Breast epithelium (tissue), 3 donors: ENCODE data around the gene NYNRIN.

ENCODE experiments used
- POLR2A ChIP-seq: fragments of 450-650 bp; IDR thresholded peaks from one replicate; pipeline ENCODE4 v1.6.1; 2016; ENCODE audit warnings: antibody characterized with exemption, mild to moderate bottlenecking, moderate library complexity
- TF ChIP-seq, protein P1 (sequence below), 3 donors: fragments of 450-650 bp; IDR thresholded peaks; one replicate each; pipeline ENCODE4 v1.5.1; 2016 to 2017; ENCODE audit warnings: antibody characterized with exemption in 3 of 3, mild to moderate bottlenecking in 3 of 3, moderate library complexity in 3 of 3

GRCh38 chr14:24431569-24432258 lies 32.9 kb downstream of the NYNRIN start:
- TF ChIP-seq, protein P1, sequence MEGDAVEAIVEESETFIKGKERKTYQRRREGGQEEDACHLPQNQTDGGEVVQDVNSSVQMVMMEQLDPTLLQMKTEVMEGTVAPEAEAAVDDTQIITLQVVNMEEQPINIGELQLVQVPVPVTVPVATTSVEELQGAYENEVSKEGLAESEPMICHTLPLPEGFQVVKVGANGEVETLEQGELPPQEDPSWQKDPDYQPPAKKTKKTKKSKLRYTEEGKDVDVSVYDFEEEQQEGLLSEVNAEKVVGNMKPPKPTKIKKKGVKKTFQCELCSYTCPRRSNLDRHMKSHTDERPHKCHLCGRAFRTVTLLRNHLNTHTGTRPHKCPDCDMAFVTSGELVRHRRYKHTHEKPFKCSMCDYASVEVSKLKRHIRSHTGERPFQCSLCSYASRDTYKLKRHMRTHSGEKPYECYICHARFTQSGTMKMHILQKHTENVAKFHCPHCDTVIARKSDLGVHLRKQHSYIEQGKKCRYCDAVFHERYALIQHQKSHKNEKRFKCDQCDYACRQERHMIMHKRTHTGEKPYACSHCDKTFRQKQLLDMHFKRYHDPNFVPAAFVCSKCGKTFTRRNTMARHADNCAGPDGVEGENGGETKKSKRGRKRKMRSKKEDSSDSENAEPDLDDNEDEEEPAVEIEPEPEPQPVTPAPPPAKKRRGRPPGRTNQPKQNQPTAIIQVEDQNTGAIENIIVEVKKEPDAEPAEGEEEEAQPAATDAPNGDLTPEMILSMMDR (IDR thresholded peaks at IDR 0.05), result peak; percentile 88 to 97 (median 92)
- no peak for TF ChIP-seq POLR2A
